NCI-H2029 treated with DMSO at 0.1 percent for 48 hours (cell line): ENCODE data around the gene CFAP161.

ENCODE experiments used
- DNase-seq: peaks from one replicate; lab custom pipeline; 2025; lab: John Stamatoyannopoulos, UW

The CFAP161 gene

GRCh38 chr15:81183439-81183775 is 49.3 kb downstream of the CFAP161 start:
- DNase-seq: no peak

GRCh38 chr15:81184188-81184587 is 50.1 kb downstream of the CFAP161 start:
- no peak for DNase-seq

GRCh38 chr15:81185631-81186295 is 51.7 kb downstream of the CFAP161 start:
- DNase-seq: no peak

GRCh38 chr15:81188354-81188753 is 54.3 kb downstream of the CFAP161 start:
- DNase-seq: no peak

GRCh38 chr15:81189583-81190283 is 55.7 kb downstream of the CFAP161 start:
- no peak for DNase-seq

GRCh38 chr15:81190922-81191507 is 56.9 kb downstream of the CFAP161 start:
- no peak for DNase-seq

- no peak for DNase-seq
These were observed 57.6 kb downstream of the CFAP161 start for GRCh38 chr15:81191701-81192100.

GRCh38 chr15:81194723-81195122 is 60.7 kb downstream of the CFAP161 start:
- no peak for DNase-seq

GRCh38 chr15:81195339-81195864 is 61.3 kb downstream of the CFAP161 start:
- DNase-seq: no peak

- DNase-seq: no peak
These were observed 62.6 kb downstream of the CFAP161 start, which contains the start of gene IL16 for GRCh38 chr15:81196576-81197254. IL16 (plus strand) TSS chr15:81196879; CDS start chr15:81225400, 28,521 bp downstream.

- DNase-seq: no peak
These were observed 63.2 kb downstream of the CFAP161 start for GRCh38 chr15:81197255-81197630.

GRCh38 chr15:81197688-81198281 is 63.7 kb downstream of the CFAP161 start:
- DNase-seq: no peak
